Right cardiac atrium (tissue), 5 donors: ENCODE results near the gene KRT72. TPM values are rescaled to one million over a fixed set of nuclear protein-coding genes. Genes with fewer than 3 reads are reported as not detected.

Experiments used
- ATAC-seq, 2 donors: fragments of 200-7000 bp; cut with Tn5 transposase; one replicate each; pipeline versions ENCODE4 v1.8.0 to v1.9.1; 2020; ENCODE audit warnings: moderate library complexity in 2 of 2, mild to moderate bottlenecking in 1 of 2
- DNase-seq, 3 donors: peaks; one replicate each; pipeline ENCODE4 v3.0.0-alpha.2; 2020
- H3K27ac ChIP-seq: one replicate; pipeline ENCODE4 v1.5.1; 2013; ENCODE audit warnings: mild to moderate bottlenecking, low read length, control low read depth, moderate library complexity
- H3K27me3 ChIP-seq: one replicate; pipeline ENCODE4 v1.6.1; 2013; ENCODE audit not compliant: control insufficient read depth, insufficient read depth
- H3K4me1 ChIP-seq: one replicate; pipeline ENCODE4 v1.6.1; 2013; ENCODE audit warnings: low read length; ENCODE audit not compliant: control insufficient read depth, insufficient read depth
- H3K4me3 ChIP-seq: one replicate; pipeline ENCODE4 v1.5.1; 2013; ENCODE audit warnings: low read length, control low read depth
- H3K9me3 ChIP-seq: one replicate; pipeline ENCODE4 v1.6.1; 2013; ENCODE audit warnings: low read length; ENCODE audit not compliant: control insufficient read depth
- WGBS: extraction: QIAGEN DNeasy Blood & Tissue Kit; methylation state at CpG from one replicate; pipeline ENCODE4 v1.1.7; 2013; 5-methylcytosine and 5-hydroxymethylcytosine counted together
- intact Hi-C, 4 donors: fragments of 100-400 bp; cut with DNase I; formaldehyde crosslinking; loops; one replicate each; pipeline versions ENCODE4 v1.11.0 to v1.14.0; 2022 to 2023
- polyA plus RNA-seq: library from polyadenylated mRNA; stranded (reverse); fragments of 200-250 nt; gene quantifications from one replicate; pipeline ENCODE4 v1.2.3, GENCODE V29; 2013
- total RNA-seq, 4 donors: library from RNA; stranded (reverse); fragmentation: NEBNext Ultra II Directional; extraction: Animal tissue kit (Norgen Biotek cat#: 25700); gene quantifications; one replicate each; pipeline ENCODE4 v1.2.1, GENCODE V29; 2021
- donor health status: healthy with polysubstance abuse.
- donor health status: DM: no; HTN: yes; CAD: no.
- donor health status: DM: no; HTN: no; CAD: no.
- donor health status: DM: no; HTN: yes; CAD: no; lungs with severe emphysema.
- donor health status: DM: yes; HTN: yes; CAD: no.

The KRT72 gene
- total and polyA plus RNA-seq, 5 donors = not detected

DNA sequence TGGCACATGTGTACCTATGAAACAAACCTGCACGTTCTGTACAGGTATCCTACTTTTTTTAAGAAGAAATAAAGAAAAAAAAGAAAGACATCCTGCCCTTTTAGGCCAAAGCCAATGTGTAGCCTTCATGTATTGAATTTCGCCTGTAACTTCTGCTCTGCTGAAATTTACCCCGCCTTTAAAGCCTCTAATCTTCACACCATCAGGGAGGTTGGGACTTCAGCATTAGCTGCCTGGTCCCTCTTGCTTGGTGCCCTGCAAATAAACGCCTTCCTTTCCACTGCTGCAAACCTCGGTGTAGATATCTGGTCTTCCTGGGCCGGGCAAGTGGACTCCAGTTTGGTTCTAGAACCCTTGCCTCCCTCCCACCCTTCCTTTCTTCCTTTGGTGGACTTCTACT, 45.7 kb downstream of the KRT72 start:
- 76% methylated on average over 6 of the region's 6 CpGs for WGBS
- no peak for ATAC-seq
- Histone ChIP-seq H3K27me3 (no peaks in the 10 kb centered on the region), H3K4me3 (no peak overlapping the region), H3K9me3 (no peaks in the 10 kb centered on the region), H3K4me1 (no peaks in the 10 kb centered on the region), H3K27ac (no peak overlapping the region)
- intact Hi-C loops = no loop called here
- no peak for DNase-seq

DNA sequence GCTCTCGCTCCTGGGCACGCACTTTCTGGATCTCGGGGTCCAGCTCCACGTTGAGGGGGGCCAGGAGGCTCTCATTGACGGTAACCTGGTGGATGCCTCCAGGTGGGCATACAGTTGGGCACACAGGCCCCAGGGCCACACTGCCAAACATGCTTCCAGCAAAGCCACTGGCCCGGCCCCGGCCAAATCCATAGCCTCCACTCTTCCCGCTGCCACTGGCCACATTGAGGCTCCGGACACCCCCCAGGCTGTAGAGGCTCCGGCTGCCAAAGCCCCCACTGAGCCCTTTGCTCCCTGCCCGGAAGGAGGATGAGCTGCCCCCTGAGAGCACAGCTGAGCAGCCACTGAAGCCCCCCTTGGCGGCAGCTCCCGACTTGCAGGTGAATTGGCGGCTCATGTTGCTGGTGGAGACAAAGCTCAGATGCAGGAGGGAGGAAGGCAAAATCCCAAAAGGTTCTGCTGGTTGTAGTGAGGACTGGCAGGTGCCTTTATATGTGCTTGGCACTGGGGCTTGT, 48.5 kb downstream of the KRT72 start, which contains the start of gene KRT71:
Gene KRT71 (minus strand): TSS at position 465 of the 515 bp plus-strand sequence. CDS start 68 bp downstream, at position 397.
- WGBS = 88% methylated on average over 14 of the region's 14 CpGs
- DNase-seq (no peak), ATAC-seq (no peak)
- Histone ChIP-seq H3K4me3 (no peak within 1 kb of the TSS), H3K9me3 (no peaks in the 10 kb centered on the region), H3K4me1 (no peaks in the 10 kb centered on the region), H3K27ac (no peak within 1 kb of the TSS), H3K27me3 (no peaks in the 10 kb centered on the region)
- intact Hi-C loops = no loop called here

DNA sequence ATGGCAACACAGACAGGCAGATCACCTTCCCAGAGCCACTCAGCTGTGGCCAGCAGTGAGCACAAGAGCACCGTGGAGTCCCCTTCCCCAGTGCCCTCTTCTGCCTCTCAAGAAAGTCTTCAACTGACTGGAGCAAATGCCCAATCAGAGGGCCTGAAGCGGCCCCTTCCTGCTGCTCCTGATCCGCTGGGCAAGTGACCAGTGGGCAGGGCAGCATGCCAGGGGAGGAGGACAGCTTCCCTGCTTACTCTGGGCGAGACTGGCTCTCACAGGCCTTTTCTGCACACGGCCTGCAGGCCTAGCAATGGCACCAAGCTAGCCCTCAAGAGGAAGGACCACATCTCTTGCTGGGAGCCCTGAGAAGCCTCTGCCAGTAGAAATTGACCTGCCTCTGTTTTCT, 49.2 kb downstream of the KRT72 start:
- Histone ChIP-seq H3K27ac (no peak overlapping the region), H3K4me3 (no peak overlapping the region), H3K9me3 (no peaks in the 10 kb centered on the region), H3K27me3 (no peaks in the 10 kb centered on the region), H3K4me1 (no peaks in the 10 kb centered on the region)
- 57% methylated on average over 5 of the region's 5 CpGs for WGBS
- ATAC-seq (peak in 1 of 2 donors; percentile 39), DNase-seq (peak in 2 of 3 donors; percentile 72 to 77)
- intact Hi-C loops = no loop called here

DNA sequence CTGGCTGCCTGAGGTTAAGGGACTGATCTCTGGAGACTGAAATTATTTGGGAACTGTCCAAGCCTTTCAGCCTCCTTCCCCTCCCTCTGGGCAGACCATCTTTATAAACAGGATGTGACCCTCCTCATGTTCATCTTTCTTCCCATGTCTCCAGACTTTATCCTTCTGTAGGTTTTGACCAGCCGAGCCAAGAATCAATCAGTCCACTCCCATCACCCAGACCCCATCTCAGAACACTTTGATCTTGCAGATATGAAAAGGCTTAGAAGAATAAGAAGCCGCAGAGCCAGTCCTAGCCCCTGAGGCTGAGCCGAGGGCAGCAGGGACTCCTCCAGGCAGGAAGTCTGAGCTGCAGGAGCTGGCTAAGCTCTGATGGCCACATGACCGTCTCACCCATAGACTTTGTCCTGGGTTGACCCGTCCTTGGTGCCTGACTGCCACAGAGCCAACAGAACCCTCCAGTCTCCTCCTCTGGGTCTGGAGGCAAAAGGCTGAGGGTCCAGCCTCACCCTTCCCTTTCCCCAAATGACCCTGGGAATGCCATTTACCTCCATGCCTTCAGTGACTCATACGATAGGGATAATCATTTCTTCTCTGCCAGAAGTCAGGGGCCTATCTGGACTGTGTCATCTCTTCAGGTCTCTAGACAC, 49.9 kb downstream of the KRT72 start:
- DNase-seq (no peak), ATAC-seq (peak; percentile 53 to 66)
- Histone ChIP-seq H3K4me3 (no peak overlapping the region), H3K9me3 (no peaks in the 10 kb centered on the region), H3K27ac (no peak overlapping the region), H3K27me3 (no peaks in the 10 kb centered on the region), H3K4me1 (no peaks in the 10 kb centered on the region)
- 36% methylated on average over 6 of the region's 6 CpGs for WGBS
- intact Hi-C loops = no loop called here

DNA sequence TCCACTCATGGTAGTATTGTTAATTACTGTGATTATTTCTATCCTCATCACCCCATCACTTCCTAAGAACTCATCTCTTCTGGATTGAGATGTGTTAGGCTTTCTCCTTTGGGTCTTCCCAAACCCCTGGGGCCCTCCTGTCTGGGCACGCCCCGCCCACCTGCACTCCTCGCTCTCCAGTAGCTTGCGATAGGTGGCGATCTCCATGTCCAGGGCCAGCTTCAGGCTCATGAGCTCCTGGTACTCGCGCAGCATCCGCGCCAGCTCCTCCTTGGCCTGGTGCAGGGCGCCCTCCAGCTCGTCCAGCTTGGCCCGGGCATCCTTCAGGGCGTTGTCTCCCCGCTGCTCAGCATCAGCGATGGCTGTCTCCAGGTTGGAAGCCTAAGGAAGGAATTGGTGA, 55.1 kb downstream of the KRT72 start:
- Histone ChIP-seq H3K4me1 (no peaks in the 10 kb centered on the region), H3K27ac (no peak overlapping the region), H3K27me3 (no peaks in the 10 kb centered on the region), H3K9me3 (no peaks in the 10 kb centered on the region), H3K4me3 (no peak overlapping the region)
- ATAC-seq (no peak), DNase-seq (no peak)
- 82% methylated on average over 15 of the region's 15 CpGs for WGBS
- intact Hi-C loops = no loop called here

DNA sequence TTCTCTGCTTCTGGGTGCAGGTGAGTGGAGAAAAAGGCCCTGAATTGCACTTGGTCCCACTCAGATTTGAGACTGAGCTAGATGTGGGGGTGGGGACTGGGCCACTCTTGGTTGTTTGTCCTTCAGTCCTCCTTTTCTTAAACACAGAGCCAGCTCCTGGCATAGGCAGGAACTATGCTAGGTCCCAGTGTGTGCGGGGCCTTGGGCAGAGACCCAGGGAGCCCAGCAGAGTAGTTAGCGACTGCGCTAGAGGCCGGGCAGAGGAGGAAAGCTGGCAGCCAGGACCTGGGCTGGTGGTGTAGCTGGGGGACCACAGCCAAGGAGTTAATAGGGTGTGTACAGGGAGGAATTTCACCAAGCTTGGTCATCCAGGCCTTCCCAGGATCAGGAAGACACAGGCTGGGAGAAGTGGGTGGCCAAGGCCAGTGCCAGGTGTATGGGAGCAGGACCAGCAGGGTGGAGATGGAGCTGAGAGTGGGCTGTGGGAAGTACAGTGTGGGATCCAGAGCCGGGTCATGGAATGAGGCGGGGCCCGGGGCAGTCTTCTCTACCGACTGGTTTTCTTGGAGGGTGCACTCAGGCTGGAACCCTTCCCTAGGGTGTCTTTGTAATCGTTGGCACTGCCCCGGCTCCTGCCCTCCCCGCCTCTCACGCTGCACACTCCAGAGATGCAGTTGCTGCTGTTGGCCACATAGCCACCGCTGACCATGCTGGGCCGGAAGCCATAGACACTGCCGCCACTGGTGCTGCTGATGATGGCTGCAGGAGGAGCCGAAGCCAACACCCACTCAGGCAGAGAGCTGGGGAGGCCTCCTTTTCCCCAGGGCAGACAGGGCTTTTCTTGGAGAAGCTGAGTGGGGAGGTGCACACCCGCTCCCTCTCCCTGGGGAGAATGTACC, 57.0 kb downstream of the KRT72 start:
- WGBS = 73% methylated on average over 17 of the region's 17 CpGs
- H3K4me3 ChIP-seq = no peak overlapping the region
- H3K4me1 ChIP-seq = no peaks in the 10 kb centered on the region
- ATAC-seq (peak; percentile 54 to 65), DNase-seq (peak in 2 of 3 donors; percentile 39 to 68)
- no peaks in the 10 kb centered on the region for H3K27me3 ChIP-seq
- H3K27ac ChIP-seq = no peak overlapping the region
- intact Hi-C loops = no loop called here
- H3K9me3 ChIP-seq = no peaks in the 10 kb centered on the region

DNA sequence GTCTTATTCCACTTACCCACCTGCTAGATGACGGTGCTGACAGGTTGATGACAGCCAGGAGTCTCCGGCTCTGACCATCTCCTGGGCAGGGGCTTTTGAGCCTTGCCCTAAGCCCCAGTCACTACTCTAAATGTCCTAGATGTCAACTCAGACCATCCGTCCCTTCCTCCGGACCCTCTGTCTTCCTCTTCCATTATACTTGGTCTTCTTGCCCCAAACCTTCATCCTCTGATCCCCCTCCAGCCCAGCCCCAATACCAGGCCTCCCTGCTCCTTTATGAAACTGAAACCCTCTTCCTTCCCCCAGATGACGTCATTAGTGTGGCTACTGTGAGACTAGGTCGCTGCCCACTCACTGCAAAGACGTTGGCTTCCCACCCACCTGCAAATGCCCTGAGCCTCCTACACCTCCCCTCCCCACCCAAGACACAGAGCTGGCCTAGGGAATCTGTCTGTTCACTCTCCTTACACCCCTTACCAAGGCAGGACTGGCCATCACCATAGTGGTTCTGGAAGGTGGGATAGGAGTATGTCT, 58.4 kb downstream of the KRT72 start:
- ATAC-seq (no peak), DNase-seq (no peak)
- no peaks in the 10 kb centered on the region for H3K9me3 ChIP-seq
- WGBS = 49% methylated on average over 7 of the region's 7 CpGs
- no peaks in the 10 kb centered on the region for H3K4me1 ChIP-seq
- no peak overlapping the region for H3K4me3 ChIP-seq
- H3K27me3 ChIP-seq = no peaks in the 10 kb centered on the region
- intact Hi-C loops = no loop called here
- H3K27ac ChIP-seq = no peak overlapping the region

DNA sequence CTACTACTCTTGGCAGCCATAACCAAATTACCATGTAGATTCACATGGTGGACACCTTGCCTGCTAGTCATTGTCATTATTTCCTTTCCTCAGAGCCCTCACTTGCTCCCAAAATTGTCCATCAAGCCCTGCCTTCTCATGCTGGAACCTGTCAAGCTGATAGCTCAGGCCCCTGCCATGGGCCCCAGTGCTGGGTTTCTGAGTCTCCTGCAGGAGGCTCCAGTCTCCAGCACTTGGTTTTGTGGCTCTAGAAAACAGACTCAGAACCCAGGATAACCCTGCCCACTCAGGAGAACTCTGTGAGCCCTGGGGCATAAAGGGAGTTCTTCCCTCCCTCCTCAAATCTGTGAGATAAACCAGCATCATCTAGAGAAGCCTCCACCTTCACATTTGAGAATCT, 59.1 kb downstream of the KRT72 start:
- Histone ChIP-seq H3K4me3 (no peak overlapping the region), H3K27me3 (no peaks in the 10 kb centered on the region), H3K27ac (no peak overlapping the region), H3K4me1 (no peaks in the 10 kb centered on the region), H3K9me3 (no peaks in the 10 kb centered on the region)
- DNase-seq = no peak
- intact Hi-C loops = no loop called here
- ATAC-seq = no peak

DNA sequence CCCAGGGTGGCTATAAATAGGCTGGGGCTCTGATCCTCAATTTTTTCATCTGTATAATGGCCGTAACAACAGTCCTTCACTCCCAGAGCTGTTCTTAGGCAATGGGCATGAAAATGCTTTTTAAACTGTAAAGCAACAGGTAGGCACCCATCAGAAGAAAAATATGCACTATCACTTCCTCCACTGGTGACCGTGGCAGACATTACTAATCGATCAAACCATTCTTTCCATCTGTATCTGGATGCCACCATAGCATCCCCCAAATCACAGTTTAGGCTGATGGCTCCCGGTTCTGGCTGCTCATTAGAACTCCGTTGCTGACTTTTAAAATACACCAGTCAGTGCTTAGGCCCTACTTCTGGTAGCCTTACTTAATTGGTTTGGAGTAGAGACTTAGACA, 59.6 kb downstream of the KRT72 start:
- Histone ChIP-seq H3K4me3 (no peak overlapping the region), H3K9me3 (no peaks in the 10 kb centered on the region), H3K27ac (no peak overlapping the region), H3K27me3 (no peaks in the 10 kb centered on the region), H3K4me1 (no peaks in the 10 kb centered on the region)
- WGBS = 91% methylated on average over 5 of the region's 5 CpGs
- no peak for DNase-seq
- ATAC-seq = no peak
- intact Hi-C loops = no loop called here

DNA sequence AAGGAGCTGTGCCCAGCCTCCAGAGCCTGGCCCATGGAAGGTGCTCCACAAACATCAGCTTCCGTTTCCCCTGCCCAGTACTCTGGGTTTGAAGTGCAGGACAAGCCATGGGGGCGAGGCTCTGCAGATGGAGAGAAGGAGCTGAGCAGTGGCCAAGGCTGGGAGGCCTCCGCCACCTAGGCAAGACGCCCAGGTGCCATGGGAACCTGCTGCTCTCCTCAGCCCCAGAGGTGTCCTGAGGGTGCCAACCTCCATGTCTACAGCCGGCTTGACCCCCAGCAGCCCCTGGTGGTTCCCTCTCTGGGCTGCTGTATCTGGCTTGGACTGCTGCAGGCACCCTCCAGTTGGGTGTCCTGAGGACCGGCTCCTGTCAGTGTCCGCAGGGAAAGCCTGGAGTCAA, 60.7 kb downstream of the KRT72 start:
- no peaks in the 10 kb centered on the region for H3K9me3 ChIP-seq
- intact Hi-C loops = no loop called here
- DNase-seq (no peak), ATAC-seq (no peak)
- no peak overlapping the region for H3K4me3 ChIP-seq
- 92% methylated on average over 7 of the region's 7 CpGs for WGBS
- no peak overlapping the region for H3K27ac ChIP-seq
- no peaks in the 10 kb centered on the region for H3K4me1 ChIP-seq
- no peaks in the 10 kb centered on the region for H3K27me3 ChIP-seq

DNA sequence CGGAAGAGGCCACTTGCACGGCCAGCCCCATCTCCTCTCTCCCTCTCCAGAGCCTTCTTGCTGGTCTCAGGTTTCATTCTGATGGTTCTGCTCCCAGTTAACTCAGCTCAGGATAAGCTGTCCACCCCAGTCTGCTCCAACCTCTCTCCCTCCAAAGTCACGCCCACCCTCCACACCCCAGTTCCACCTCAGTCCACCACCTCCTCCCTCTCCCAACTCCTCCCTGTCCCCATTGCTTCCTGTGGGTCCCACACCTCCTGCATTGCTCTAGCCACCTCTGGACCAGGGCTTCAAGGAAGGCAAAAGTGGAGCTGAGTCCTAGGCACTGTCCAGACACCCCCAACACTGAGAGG, 61.5 kb downstream of the KRT72 start:
- ATAC-seq (no peak), DNase-seq (no peak)
- WGBS = 91% methylated on average over 3 of the region's 3 CpGs
- Histone ChIP-seq H3K27ac (no peak overlapping the region), H3K4me3 (no peak overlapping the region), H3K4me1 (no peaks in the 10 kb centered on the region), H3K9me3 (no peaks in the 10 kb centered on the region), H3K27me3 (no peaks in the 10 kb centered on the region)
- intact Hi-C loops = no loop called here
